GM18526 (cell line): ENCODE results near the gene FRMD4B.

ENCODE experiments used
- POLR2A ChIP-seq: IDR thresholded peaks from 3 replicates; pipeline ENCODE4 v1.6.1; 2011; ENCODE audit not compliant: insufficient read length; ENCODE audit errors: extremely low read depth

Gene FRMD4B

GRCh38 chr3:69290430-69290829 lies 95.5 kb downstream of the FRMD4B start:
- TF ChIP-seq POLR2A = no peak

GRCh38 chr3:69290006-69290405 lies 95.9 kb downstream of the FRMD4B start:
- no peak for TF ChIP-seq POLR2A

- no peak for TF ChIP-seq POLR2A
Observed at GRCh38 chr3:69288161-69288895, 97.6 kb downstream of the FRMD4B start.

GRCh38 chr3:69283913-69284611 lies 101.8 kb downstream of the FRMD4B start:
- TF ChIP-seq POLR2A = no peak

- TF ChIP-seq POLR2A = no peak
Observed at GRCh38 chr3:69283496-69283895, 102.4 kb downstream of the FRMD4B start.

GRCh38 chr3:69282181-69282580 lies 103.7 kb downstream of the FRMD4B start:
- no peak for TF ChIP-seq POLR2A

- TF ChIP-seq POLR2A = no peak
Observed at GRCh38 chr3:69276884-69277283, 109.0 kb downstream of the FRMD4B start.

- TF ChIP-seq POLR2A = no peak
Observed at GRCh38 chr3:69273896-69274295, 112.0 kb downstream of the FRMD4B start.

- no peak for TF ChIP-seq POLR2A
Observed at GRCh38 chr3:69272556-69272955, 113.3 kb downstream of the FRMD4B start.

- TF ChIP-seq POLR2A = no peak
Observed at GRCh38 chr3:69271098-69271497, 114.8 kb downstream of the FRMD4B start.

GRCh38 chr3:69266585-69266984 lies 119.3 kb downstream of the FRMD4B start:
- no peak for TF ChIP-seq POLR2A

- no peak for TF ChIP-seq POLR2A
Observed at GRCh38 chr3:69260216-69260787, 125.6 kb downstream of the FRMD4B start.

GRCh38 chr3:69259125-69259524 lies 126.8 kb downstream of the FRMD4B start:
- TF ChIP-seq POLR2A = no peak

GRCh38 chr3:69255928-69256327 lies 130.0 kb downstream of the FRMD4B start:
- TF ChIP-seq POLR2A = no peak

- TF ChIP-seq POLR2A = no peak
Observed at GRCh38 chr3:69254351-69254750, 131.5 kb downstream of the FRMD4B start.

GRCh38 chr3:69252631-69253030 lies 133.3 kb downstream of the FRMD4B start:
- no peak for TF ChIP-seq POLR2A
